Measurements from ENCODE around the gene HNRNPU.

HNRNPU gene

DNA sequence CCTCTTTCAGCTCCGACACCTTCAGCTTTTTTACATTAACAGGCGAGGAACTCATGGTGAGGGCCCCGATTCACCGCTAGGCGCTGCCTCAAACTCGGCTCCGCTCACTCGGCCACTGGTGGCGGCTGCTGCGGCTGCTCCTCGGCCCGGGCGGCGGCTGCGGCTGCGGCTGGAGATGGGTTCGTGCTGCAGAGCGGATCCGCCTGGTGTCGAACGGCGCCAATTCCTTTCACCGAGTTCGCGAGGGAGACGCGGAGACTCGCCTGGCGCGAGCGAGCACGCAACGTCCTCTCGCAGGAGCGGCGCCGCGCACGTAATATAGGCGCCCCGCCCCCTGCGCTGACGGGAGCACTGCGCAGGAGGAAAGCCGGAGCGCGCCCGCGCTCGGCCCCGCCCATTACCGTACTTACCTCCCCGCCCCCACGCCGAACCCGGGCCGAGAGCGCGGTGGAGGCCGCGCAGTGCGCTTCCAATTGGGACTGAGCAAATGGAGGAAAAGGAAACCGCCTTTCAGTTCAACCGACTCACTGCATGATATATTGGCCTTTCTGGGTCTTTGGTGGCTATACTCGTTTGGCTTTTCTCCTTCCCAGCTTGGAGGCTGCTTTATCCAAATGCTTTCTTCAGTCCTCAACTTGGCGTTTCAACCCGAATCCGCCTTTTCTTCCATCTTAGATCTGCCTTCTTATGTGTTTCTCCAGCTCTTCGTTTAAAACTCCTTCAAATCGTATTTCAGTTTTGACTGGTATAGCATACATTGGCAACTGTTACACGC is at the start of gene HNRNPU:
Gene HNRNPU (minus strand): TSS at position 291 of the 775 bp plus-strand sequence. CDS start 236 bp downstream, at position 55.
- peak; percentile 93 for DNase-seq (ENCODE audit: low read depth)

DNA sequence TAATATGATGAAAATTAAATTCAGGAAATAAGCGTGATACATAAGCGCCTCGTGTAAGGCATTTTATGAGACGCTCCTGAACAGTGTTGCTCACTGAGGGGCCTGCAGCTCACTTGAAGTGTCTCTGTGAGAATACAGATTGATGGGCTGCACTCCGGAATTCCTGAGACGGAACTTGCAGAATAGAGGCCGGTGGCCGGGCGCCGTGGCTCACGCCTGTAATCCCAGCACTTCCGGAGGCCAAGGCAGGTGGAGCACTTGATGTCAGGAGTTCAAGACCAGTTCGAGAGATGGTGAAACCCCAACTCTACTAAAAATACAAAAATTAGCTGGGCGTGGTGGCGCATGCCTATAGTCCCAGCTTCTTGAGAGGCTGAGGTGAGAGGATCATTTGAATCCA is 49.5 kb upstream of the HNRNPU start:
- DNase-seq (ENCODE audit: low read depth): no peak

DNA sequence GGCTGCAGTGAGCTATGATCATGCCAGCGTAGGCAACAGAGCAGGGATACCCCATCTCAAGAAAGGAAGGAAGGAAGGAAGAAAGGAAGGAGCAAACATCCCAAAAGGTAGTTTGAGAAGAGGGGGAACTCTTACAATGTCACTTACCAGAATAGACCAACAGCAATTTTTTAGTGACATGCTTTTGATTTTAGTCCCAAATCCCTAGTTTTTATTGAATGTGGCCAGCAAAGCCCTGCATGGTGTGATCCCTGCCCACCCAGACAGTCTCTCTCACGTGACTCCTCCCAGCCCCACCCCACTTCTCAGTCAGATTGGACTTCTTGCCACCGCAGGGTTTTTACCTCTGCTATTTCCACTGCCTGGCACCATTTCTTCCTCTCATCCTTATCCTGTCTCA is 39.8 kb upstream of the HNRNPU start:
- no peak for DNase-seq (ENCODE audit: low read depth)

DNA sequence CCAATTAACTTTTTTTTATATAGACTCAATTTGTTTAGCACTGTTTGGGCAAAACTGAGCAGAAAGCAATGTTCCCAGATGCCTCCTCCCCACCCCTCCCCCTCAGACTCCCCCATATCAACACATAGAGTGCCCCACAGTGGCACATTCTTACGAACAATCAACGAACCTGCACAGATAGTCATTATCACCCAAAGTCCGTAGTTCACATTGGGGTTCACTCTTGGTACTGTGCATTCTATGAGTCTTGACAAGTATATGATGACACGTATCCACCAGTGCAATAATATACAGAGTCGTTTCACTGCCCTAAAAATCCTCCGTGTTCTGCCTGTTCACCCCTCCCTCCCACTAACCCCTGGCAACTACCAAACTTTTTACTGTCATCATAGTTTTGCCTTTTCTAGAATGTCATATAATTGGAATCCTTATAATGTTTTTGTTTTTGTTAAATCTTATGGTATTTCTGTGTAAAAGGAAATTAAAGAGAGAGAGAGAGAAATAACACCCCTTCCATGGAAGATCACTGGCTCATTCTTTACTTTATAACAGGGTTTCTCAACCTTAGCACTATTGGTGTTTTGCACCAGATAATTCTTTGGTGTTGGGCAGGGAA is 37.2 kb upstream of the HNRNPU start:
- DNase-seq (ENCODE audit: low read depth): no peak

DNA sequence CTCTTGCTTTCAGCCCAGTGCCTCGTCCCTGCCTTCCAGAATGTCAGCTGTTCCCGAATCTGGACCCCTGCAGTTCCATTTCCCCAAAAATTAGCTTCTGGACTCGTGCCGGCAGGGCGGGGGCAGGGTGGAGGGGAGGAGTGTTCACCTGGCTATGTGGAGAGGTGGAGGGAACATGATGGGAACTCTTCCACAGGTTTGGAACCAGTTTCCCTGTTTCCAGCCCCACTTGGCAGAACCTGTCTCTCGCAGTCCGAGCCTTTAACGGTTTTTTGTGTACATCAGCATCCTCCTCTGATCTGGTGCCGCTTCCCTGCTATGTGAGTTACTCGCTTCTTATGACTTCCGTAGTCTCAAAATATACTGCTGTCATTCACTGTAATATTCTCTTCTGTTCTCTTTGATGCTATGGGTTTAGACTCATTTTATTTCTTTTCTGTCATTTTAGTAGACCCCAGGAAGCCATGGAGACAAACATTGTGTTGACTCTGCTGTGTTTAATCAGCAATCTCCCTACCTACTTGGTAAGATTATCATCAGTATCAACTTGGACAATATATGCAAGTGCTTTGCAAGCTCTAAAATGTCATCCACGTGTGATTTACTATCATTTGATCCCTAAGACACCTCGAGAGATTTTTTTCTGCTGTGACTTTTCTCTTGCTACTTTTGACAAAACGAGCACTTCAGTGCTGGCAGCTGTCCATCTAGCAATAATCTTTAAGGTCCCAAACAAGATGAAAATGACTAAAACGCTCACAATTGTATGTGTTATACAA is 33.3 kb upstream of the HNRNPU start:
- no peak for DNase-seq (ENCODE audit: low read depth)

DNA sequence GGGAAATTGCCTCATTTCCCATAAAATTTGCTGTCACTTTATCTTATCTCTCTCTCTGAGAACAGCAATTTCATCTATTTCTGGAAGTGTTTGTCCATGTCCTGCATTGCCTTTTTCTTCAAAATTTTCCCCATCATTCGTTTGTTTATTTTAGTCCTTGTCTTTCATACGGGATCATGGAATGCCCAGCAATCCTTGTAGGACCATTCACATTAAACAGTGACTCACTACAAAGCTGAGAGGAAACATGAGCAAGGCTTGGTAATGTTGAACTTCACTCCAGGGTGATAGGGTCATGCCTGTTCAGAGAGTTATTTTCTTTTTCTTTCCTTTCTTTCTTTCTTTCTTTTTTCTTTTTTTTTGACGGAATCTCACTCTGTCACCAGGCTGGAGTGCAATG is 32.2 kb upstream of the HNRNPU start:
- peak; percentile 69 for DNase-seq (ENCODE audit: low read depth)

DNA sequence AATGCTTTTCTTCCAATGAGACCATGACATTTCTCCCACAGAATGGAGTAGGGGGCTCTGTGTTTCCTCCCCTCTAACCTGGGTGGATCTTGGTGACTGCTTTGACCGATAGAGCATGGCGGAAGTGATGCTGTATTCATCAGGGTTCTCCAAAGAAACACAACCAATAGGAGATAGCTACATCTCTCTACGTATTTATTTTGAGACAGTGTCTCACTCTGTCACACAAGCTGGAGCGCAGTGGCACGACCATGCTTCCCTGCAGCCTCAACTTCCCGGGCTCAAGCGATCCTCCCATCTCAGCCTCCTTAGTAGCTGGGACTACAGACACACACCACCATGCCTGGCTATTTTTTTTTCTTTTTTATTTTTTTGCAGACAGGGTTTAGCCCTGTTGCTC is 29.5 kb upstream of the HNRNPU start:
- DNase-seq (ENCODE audit: low read depth): no peak

DNA sequence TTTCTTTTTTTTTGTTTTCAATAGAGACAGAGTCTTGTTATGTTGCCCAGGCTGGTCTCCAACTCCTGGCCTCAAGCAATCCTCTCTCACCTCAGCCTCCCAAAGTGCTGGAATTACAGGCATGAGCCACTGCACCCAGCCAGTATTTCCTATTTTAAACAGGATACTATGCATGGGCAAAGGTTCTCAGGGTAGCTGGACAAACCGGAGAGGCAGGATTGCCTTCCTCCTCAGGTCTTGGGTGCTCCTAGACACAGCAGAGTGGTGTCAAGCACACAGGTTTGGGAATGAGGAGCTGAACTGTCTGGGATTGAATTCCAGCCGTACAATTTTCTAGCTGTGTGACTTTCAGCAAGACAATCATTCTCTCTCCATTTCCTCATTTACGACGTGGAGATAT is 22.9 kb upstream of the HNRNPU start:
- DNase-seq (ENCODE audit: low read depth): no peak

DNA sequence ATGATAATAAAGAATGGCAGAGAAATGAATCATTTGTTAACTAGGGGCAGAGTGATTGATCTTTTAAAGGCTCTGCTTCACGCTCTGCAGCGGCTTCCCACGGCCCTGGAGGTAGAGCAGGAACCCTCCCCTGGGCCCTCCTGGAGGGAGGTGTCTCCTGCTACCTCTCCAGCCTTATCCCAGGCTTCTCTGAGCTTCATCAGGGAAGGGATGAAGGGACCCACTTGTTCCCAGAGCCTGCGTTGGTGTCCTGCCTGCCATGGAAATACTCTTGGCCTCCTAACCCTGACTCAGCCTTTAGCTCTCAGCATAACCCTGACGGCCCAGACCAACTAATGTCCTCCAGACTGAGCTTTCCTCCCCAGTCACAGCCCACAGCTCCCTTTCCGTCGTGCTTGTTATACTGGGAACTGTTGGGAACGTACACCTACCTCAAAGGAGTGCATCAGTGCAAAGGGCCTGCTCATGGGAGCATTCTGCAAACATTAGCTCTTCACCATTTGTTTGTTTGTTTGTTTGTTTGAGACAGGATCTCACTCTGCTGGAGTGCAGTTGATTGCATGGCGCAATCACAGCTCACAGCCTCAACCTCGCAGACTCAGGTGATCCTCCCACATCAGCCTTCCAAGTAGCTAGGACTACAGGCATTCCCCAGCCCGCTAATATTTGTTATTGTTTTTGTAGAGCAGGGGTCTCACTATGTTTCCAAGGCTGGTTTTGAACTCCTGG is 17.4 kb upstream of the HNRNPU start:
- DNase-seq (ENCODE audit: low read depth): no peak

DNA sequence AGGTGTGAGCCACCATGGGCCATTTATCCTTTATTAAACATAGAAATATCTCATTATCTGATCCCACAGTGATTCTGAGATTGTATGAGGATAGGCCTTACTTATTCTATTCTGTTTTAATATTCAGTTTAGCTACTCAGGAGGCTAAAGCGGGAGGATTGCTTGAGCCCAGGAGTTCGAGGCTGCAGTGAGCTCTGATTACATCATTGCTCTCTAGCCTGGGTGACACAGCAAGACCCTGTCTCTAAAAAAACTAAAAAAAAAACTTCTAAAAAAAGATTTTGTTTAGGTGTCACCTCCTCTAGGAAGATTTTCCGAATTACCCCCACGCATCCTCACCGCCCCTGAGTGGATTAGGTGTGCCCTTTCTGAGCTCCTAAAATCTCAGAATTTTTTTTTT is 14.3 kb upstream of the HNRNPU start:
- DNase-seq (ENCODE audit: low read depth): no peak

DNA sequence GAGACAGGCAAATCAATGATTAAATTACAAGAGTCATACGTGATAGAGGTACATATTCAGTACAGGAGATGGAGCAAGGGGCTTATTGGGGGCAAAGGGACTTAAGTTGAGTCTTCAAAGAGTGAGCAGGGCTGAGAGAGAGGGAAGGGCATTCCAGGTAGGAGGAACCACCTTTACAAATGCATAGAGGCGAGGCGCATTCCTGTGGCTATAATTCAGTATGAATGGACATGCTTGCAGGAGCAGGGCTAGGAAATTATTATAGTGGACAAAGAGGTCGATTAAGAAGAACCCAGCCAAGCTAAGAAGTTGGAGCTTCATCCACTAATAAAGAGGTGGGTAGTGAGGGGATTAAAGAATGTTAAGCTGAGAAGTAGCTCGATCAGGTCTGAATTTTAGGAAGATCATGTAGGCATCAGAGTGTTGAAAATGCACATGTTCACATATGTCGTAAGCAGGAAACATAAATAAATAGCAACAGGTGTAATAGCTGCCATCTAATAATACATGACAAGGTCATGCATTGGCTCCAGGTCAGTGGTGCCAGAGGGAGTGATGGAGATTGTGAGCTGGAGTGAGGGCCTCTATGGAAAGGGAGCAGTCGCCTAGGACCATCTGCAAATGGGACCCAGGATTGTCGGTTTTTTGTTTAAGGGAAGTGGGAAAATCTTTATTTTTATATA is 12.0 kb upstream of the HNRNPU start:
- DNase-seq (ENCODE audit: low read depth): no peak

DNA sequence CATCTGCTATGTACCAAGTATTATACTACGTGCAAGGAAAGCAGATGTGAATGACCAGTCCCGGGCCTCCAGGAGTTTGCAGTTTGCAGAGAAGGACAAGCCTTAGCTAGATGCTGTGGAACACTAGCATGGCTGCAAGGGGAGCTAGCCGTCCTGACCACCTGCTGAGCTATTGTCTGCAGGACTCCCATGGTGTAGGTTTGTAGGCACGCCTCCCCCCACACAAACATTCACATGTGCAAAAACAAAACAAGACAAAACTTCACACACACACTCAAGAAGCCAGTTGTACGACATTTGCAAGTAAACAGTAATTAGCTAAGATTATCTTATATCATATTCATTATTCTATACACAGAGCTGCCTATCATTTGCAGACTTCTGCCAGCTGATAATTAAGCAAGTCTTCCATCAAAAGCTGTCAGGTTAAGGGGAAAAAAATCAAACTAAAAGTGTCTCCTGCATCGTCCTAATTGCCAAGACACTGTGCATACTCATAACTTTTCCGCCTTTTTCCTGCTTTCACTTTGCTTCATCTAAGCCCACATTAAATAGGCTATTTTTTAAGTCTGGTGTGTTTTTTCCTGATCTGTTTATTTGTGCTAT is 10.7 kb upstream of the HNRNPU start:
- DNase-seq (ENCODE audit: low read depth): no peak

DNA sequence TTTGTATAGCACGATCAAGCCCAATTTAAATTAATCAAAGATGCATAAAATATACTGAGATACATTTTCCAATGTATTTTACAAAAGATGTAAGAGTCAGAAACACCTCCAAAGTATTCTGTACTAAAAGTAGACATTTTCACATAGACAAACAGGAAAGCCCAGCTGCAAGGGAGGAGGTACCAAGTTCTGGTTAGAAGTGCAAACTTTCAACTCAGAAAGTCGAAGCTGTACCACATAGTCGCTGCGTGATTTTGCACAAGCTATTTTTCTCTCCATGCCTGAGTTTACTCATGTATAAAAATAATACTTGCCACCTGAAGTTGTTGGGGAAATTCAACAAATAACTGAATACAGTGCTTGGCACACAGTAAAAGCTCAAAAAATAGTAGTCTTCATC is 5.6 kb upstream of the HNRNPU start:
- no peak for DNase-seq (ENCODE audit: low read depth)

DNA sequence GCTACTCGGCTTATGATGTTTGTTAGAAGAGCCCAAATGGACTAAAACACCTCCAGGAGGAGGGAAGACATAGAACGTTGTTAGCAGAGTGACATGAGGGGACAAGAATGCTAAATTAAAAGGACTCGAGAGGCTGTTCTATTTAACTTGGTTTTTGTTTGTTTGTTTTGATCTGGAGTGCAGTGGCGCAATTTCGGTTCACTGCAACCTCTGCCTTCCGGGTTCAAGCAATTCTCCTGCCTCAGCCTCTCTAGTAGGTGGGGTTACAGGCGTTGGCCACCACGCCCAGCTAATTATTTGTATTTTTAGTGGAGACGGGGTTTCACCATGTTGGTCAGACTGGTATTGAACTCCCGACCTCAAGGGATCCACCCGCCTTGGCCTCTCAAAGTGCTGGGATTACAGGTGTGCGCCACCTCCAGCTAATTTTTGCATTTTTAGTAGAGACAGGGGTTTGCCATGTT is 5.1 kb upstream of the HNRNPU start:
- DNase-seq (ENCODE audit: low read depth): no peak

DNA sequence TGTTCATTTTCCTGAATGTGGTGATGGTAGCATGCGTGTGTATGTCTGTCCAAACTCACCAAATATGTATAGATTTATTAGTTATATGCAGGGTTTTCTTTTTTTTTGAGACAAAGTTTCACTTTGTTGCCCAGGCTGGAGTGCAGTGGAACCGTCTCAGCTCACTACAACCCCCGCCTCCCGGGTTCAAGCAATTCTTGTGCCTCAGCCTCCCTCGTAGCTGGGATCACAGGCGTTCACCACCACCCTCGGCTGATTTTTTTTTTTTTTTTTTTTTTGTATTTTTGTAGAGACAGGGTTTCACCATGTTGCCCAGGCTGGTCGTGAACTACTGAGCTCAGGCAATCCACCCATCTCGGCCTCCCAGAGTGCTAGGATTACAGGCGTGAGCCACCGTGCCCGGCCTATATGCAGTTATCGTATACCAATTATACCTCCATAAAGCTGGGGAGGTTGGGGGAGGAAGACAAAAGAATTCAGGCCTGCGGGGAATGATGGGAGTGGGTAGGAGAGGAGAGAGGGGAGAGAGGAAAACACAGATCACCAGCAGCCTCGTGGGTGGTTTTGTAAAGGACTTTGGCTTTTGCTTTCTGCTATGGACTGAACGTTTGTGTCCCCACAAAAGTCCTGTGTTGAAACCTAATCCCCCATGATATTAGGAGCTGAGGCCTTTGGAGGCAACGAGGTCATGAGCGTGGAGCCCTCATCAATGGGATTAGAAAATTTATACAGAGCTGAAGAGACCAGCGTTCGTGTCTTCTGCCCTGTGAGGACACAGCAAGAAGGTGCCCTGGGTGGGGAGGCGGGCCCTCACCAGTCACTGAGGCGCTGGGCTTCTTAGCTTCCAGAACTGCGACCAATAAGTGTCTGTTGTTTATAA is 4.4 kb upstream of the HNRNPU start:
- no peak for DNase-seq (ENCODE audit: low read depth)

DNA sequence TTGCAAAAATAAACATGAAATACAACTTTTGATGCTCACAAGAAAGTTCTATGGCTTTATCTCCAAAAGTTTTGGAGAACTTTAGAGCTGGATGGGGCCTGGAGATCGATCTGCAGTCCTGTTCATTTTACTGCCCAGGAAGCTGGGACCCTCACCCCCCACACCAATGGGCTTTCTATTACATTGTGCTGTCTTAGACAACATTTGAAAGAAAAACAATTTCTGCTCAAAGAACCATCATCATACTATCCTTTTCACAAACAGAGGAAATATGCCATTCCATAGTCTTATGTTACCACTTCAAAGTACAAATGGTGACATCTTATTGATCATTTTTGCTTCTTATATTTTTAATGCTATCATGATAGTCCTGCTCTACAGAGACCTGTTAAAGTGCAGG is 2.0 kb upstream of the HNRNPU start:
- DNase-seq (ENCODE audit: low read depth): no peak

DNA sequence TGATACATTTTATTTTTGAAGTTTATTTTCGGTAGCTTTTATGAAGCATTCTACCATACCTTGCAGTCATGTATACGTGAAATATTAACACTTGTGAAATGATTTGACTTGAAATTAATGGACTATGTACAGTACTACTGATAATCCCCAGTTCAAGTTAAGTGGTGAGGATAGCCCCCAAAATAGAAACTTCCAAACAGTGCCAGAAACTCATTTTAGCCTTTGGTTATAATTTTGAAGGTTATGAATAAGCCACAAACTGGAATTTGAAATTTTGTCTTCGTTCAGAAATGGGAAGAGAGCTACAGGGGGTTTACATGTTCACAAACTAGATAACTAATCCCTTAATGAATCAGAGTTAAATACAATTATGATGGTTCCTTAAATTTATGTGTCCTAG is 1.5 kb upstream of the HNRNPU start:
- no peak for DNase-seq (ENCODE audit: low read depth)

DNA sequence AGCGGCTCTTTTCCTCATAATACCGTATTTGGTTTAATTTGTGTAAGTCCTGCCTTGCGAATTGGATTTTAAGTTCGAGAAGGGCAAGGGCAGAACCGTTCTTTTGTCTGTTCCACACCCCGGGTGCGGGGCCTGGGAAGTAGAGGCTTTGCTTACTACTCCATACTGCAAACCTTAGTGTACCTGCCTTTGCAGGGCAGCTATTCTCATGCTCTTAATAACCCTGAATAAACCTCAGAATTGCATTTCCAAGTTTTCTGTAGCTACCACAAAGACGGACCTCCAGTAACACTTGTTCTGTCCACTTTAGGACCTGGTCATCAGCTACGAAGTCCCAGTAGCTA is 657 bp upstream of the HNRNPU start:
- DNase-seq (ENCODE audit: low read depth): no peak

DNA sequence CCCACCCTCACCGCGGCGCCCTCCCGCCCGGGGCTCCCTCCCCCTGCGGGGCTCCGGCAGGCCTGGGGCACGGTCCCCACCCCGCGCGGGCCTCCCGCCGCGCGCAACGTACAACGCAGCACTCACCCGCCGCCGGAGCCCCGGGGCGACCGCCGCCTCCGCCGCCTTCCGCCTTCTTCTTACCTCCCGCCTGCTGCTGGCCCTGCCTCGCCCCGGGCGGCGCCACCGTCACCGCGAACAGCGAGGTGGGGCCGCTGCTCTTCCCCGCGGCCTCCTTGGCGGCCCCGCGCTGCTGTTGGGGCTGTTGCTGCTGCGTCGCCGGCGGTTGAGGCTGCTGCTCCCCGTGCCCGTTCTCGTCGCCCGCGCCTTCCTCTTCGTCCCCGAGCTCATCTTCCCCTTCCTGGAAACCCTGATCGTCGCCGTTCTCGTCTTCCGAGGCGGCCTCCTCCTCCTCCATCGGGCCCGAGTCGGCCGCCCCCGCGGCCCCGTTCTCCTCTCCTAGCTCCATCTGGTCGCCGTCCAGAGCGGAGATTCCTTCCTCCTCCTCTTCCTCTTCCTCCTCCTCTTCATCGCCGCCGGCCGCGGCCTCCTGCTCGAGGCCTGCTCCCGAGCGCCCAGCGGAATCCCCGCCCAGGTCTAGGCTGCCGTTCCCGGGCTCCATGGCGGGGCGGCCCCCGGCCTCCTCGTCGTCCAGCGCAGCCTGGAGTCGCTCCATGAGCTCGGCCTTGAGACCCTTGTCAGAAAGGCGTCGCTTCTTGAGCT is 671 bp downstream of the HNRNPU start:
- no peak for DNase-seq (ENCODE audit: low read depth)

Measured in stromal cell of bone marrow (primary cell).